HTERT RPE-1 (cell line): ENCODE results near the gene RBKS.

ENCODE experiments used
- in situ Hi-C: fragments of 300-500 bp; cut with MboI; formaldehyde crosslinking; loops from 4 replicates; pipeline ENCODE4 v1.14.3; 2020; ENCODE audit warnings: low sequenced_read_pairs

Gene RBKS

DNA sequence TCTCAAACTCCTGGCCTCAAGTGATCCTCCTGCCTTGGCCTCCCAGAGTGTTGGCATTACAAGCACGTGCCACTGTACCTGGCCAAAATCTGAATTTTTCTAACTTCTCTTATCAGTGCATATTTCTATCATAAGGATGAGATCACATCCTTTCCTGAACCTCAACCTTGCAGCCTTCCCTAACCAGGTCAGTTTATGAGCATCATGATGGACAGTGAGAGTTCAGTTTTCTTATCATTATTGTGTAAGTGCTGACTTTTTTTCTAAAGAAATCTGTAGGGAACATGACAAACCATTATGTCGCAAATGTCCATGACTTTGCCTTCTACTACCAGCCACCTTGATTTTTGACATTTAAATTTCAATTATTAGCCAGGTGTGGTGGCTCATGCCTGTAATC, 87.1 kb downstream of the RBKS start:
- in situ Hi-C loops: no loop called here

GRCh38 chr2:27802547-27802946, 87.6 kb downstream of the RBKS start:
- in situ Hi-C loops: no loop called here

- in situ Hi-C loops: no loop called here
These were observed 89.3 kb downstream of the RBKS start for GRCh38 chr2:27800856-27801255.

DNA sequence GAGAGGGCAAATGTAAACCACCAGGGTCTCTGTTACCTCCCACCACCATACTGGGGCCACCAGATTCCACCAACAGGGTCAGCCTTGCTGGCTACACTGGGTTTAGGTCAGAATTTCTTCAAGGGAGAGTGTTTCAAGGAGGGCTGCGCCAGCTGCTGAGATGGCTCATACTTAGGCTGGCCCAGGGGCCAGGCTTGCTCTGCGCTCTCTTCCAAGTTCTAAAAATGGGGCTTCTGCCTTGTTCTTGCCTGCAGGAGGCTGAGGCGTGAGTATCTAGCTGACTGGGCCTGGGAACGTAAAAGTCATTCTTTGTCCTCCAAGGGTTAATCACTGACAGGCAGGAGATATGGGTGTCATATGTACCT, 90.6 kb downstream of the RBKS start:
- in situ Hi-C loops: no loop called here

DNA sequence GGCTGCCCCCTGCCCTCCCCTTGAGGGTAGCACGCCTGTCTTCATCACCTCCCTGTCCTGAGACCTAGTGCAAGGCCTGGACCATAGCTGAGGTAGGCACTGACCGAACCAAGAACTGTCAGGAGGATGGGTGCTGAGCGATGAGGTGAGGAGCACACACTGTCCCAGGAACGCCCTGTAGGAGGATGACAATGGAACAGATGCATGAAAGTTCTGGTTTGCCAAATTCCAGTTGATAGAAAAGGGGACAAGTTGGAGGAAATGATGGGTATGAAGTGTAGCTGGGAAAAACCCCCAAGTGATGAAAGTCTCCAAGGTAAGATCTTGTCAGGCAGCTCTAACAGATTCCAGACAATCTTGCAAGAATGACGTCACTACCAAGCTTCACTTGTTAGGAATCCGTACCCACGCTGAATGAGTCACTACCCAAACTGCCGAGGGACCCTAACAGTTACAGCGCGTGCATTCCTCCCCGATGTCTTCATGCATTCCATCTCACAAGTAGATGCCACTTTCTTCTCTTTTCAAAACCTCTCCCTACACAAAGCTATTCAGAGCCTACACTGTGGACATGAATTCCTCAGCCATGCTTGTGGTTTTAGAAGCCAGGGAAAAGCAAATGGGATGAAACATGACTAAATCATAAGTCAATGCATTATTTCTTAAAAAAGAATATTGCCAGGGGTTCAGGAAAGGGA, 91.1 kb downstream of the RBKS start:
- in situ Hi-C loops: no loop called here

DNA sequence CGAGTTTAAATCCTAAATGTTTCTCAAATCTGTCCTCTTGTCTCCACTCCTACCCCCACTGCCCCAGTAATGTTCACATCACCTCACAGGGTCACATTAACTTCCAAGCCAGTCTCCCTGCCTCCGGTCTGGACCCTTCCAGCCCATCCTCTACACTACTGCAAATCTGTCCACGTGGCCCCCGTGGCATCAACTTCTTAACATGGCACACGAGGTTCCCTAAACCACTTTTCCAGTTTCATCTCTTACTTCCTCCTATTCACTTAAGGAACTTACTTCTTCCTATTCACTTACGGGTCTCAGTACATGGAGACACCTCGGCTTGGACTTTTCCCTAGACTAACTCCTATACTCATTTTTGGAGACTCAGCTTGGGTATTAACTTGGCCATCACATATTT, 91.7 kb downstream of the RBKS start:
- in situ Hi-C loops: no loop called here

DNA sequence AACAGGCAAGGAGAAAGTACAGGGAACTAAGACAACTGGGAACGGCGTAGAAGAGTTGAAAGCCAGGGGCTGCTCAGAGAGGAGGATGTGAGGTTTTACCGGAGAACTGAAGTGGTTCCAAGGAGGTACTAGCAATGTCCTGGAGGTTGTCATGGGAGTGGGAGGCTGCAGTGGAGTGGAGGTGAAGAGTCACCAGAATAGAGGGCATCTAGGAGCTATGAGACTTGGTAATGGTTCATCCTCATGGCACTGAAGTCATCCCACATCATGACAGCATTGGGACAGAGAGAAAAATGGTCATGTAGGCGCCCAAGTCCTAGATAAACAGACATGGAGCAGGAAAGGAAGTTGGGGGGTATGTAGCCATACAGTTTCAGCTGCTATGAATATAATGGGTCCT, 92.3 kb downstream of the RBKS start:
- in situ Hi-C loops: no loop called here

DNA sequence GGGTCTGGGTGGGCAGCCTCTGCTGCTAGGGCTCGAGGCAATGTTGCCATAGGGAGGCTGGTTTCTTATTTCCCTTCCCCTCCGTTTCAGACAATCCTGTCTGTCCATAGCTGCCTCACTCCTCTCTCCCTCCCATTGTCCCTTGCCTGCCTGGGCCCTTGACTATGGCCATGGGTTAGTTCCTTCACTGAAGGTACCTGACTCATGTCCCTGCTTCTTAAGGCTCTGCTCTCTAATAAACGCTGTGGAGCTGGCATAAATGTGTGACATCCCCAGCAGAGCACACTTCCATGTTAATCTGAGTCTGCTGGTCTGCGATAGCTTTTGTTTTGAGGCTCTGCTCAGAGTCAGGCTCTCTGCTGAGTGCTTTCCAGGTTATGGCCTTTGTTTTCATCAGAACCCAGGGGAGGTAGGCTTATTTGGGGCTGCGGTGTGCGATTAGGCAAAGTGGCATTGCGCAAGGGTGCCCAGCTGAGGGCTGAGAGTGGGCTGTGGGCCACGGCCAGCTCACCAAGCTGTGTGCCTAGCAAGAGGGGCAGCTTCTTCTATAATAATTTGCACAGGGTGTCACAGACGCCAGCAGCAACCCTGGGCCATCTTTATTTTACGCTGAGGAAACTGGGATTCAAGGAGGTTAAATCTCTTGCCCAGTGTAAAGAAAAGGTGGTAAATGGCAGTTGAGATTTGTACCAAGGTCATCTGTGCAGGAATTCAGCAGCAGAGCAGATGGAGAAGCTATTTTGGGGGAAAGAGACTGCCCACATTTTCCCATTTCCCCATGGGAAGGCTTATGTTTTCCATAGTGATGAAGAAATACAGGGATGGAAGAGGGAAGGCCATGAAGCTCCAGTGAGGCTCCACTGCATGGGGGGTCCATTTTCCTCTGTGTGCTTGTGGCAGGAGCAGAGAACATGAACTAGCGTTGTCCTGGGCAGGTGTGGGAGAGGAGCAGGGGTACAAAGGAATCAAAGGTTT, 93.1 kb downstream of the RBKS start:
- in situ Hi-C loops: no loop called here

GRCh38 chr2:27795868-27796277, 94.3 kb downstream of the RBKS start:
- in situ Hi-C loops: no loop called here

GRCh38 chr2:27795093-27795834, 94.9 kb downstream of the RBKS start:
- in situ Hi-C loops: no loop called here

- in situ Hi-C loops: no loop called here
These were observed 97.4 kb downstream of the RBKS start for GRCh38 chr2:27792759-27793158.

DNA sequence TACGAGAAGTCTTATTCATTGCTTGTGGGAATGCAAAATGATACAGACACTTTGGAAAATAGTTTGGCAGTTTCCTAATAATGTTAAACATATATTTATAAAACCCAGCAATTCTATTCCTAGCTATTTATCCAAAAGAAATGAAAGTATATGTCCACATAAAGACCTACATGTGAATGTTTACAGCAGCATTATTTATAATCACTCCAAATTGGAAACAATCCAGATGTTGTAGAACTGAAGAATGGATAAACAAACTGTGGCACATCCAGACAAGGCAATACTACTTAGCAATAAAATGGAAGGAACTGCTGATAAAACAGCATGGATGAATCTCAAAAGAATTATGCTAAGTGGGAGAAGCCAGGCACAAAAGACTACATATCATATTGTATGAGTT, 99.4 kb downstream of the RBKS start:
- in situ Hi-C loops: no loop called here

DNA sequence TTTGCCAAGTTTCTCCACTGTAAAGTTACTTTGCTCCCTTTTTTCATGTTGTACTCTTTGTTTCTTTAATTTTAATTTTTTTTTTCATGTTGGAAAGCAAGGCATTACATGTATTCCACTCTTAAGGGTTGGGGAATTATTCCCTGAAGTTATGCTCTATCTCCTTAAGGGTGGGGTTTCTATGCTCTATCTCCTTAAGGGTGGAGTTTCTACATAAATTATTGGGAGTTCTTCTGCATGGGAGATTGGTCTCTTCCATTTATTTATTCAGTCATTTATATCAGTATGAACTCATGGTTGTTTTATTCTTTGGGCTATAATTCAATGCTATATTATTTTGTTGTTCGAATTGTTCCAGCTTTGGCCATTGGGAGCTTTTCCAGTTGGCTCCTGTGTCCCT, 107.5 kb downstream of the RBKS start:
- in situ Hi-C loops: no loop called here

DNA sequence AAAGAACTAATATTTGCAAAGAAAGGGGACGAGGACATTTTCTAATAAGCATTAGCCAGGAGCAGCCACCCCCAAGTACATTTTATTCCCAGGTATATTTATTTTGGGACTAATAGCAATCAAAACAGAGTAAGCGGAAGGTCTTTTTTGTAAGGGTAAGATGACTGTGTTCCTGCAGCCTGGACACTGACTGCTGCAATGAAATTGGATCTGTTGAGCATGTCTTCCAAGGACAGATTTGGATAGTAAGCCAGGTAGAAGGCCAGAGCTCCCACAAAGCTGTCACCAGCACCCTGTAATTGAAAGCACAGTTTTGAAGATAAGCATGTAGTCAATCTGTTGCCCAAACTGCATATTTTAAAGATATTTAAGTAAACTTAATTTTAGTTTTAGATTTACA, 108.7 kb downstream of the RBKS start:
- in situ Hi-C loops: no loop called here

DNA sequence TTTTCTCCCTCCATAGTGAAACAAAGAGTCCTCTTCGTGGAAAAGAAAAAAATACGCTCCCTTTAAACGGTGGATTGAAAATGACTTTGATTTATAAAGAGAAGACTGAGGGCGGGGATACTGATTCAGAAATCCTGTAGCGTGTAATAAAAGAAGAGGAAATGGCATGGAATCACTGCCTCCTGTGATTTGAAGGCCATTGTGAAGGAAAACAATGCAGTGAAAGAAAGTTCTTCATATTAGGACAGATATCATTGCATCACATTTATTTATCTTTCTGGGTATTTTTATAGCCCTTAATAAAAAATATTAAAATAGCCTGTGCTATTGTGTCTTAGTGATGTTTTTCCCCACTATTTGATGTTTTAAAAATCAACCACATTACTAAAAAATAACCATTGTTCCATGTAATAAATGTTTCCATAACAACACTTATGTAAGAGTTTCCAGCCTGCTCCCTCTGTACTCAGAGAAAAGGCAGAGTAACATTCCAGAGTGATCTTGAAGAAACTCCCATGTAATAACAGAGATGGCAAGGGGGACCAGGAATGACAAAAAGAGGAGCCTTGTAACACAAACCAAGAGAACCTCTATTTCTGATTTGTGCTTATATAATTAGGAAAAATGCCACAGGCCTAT, 110.7 kb downstream of the RBKS start:
- in situ Hi-C loops: no loop called here

- in situ Hi-C loops: no loop called here
These were observed 113.5 kb downstream of the RBKS start for GRCh38 chr2:27776696-27777095.

- in situ Hi-C loops: no loop called here
These were observed 114.1 kb downstream of the RBKS start for GRCh38 chr2:27776097-27776496.

- in situ Hi-C loops: no loop called here
These were observed 116.2 kb downstream of the RBKS start for GRCh38 chr2:27773959-27774358.

GRCh38 chr2:27772804-27773203, 117.4 kb downstream of the RBKS start:
- in situ Hi-C loops: no loop called here

DNA sequence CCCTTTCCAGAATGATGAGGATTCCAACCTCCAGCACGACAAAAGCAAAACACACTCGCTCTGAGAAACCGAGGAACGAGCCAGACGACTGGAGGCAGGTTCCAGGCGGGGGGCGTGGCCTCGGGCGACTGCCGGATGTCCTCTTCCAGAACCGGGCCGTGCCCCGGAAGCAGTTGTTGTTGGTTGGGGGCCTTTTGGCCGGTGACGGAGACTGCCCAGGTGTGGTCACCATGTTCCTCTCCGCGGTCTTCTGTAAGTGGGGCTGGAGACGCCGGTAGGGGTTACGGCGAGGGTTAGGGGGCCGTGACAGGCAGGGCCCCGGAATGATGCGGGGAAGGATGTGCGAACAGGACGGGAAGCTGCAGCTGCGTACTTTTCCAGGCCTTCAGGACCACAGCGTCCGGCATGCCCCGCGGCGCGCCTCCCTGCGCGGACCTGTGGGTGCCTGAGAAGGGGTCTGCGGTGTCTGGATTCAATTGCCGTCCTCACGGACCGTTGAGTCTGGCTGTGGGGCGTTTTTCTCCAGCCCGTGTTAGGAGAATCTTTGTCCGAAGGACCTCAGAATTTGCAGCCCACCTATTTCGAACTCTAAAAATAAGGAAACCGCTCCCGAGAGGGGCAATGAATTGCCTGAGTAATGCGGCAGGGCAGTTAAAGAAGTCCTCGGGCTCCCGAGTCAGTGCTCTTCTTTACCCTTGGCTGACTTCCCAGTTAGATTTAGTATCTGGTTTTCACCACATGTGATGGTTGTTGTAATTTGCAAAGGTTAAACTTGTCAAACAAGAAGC, 118.4 kb downstream of the RBKS start, which contains the start of gene MRPL33:
Gene MRPL33 (plus strand): TSS at position 172 of the 788 bp plus-strand sequence. CDS start 59 bp downstream, at position 231.
- in situ Hi-C loops: no loop called here
